Neuronal stem cell (in vitro differentiated cells): ENCODE measurements around the gene HIPK4.

ENCODE experiments used
- DNase-seq: peaks from one replicate; pipeline ENCODE4 v3.0.0-alpha.2; 2013; ENCODE audit warnings: low spot score
- H2AFZ ChIP-seq: one replicate; pipeline ENCODE4 v1.6.1; 2013; ENCODE audit warnings: mild to moderate bottlenecking, low read length, inconsistent platforms
- H2AK5ac ChIP-seq: 2 replicates; pipeline ENCODE4 v1.6.1; 2013; ENCODE audit warnings: low read depth, mild to moderate bottlenecking, inconsistent platforms, low read length, moderate library complexity, mixed read lengths
- H2BK120ac ChIP-seq: 2 replicates; pipeline ENCODE4 v1.6.1; 2013; ENCODE audit warnings: low read depth, mild to moderate bottlenecking, inconsistent platforms, low read length, moderate library complexity, mixed read lengths
- H2BK12ac ChIP-seq: one replicate; pipeline ENCODE4 v1.6.1; 2013; ENCODE audit warnings: low read length, inconsistent platforms
- H2BK15ac ChIP-seq: 2 replicates; pipeline ENCODE4 v1.6.1; 2013; ENCODE audit warnings: mild to moderate bottlenecking, low read length, inconsistent platforms, mixed read lengths
- H2BK5ac ChIP-seq: one replicate; pipeline ENCODE4 v1.6.1; 2013; ENCODE audit warnings: inconsistent platforms, mild to moderate bottlenecking, low read length, moderate library complexity
- H3K14ac ChIP-seq: one replicate; pipeline ENCODE4 v1.6.1; 2013; ENCODE audit warnings: low read length, inconsistent platforms
- H3K18ac ChIP-seq: 2 replicates; pipeline ENCODE4 v1.6.1; 2013; ENCODE audit warnings: low read length, inconsistent platforms
- H3K23ac ChIP-seq: 2 replicates; pipeline ENCODE4 v1.6.1; 2013; ENCODE audit warnings: low read depth, mild to moderate bottlenecking, mixed read lengths, low read length, inconsistent platforms; ENCODE audit not compliant: poor library complexity
- H3K27ac ChIP-seq: replicated peaks from 3 replicates; pipeline ENCODE4 v1.5.1; 2013; ENCODE audit warnings: low read length, inconsistent platforms
- H3K27me3 ChIP-seq, 3 experiments: 2 replicates each; pipeline ENCODE4 v1.6.1; 2013; ENCODE audit warnings: low read length in 3 of 3, mild to moderate bottlenecking in 2 of 3, inconsistent platforms in 1 of 3, low read depth in 1 of 3, mixed read lengths in 1 of 3, moderate library complexity in 1 of 3; ENCODE audit not compliant: control insufficient read depth in 3 of 3, insufficient read depth in 3 of 3
- H3K36me3 ChIP-seq, 2 donors: replicated peaks in 1 of 2; 2 replicates each; pipeline ENCODE4 v1.6.1; 2013; ENCODE audit warnings: low read length in 2 of 2; ENCODE audit not compliant: control insufficient read depth in 2 of 2, insufficient read depth in 2 of 2
- H3K4ac ChIP-seq: 2 replicates; pipeline ENCODE4 v1.6.1; 2013; ENCODE audit warnings: inconsistent platforms, mild to moderate bottlenecking, low read length, moderate library complexity
- H3K4me1 ChIP-seq, 2 donors: 1 replicate in 1 of 2; 2 replicates in 1 of 2; pipeline ENCODE4 v1.6.1; 2013; ENCODE audit warnings: low read length in 2 of 2, low read depth in 1 of 2; ENCODE audit not compliant: control insufficient read depth in 2 of 2, insufficient read depth in 1 of 2
- H3K4me2 ChIP-seq: one replicate; pipeline ENCODE4 v1.6.1; 2013; ENCODE audit warnings: mild to moderate bottlenecking, low read length, inconsistent platforms; ENCODE audit not compliant: insufficient read depth, poor library complexity, severe bottlenecking
- H3K4me3 ChIP-seq, 2 donors: 2 replicates each; pipeline ENCODE4 v1.5.1; 2013; ENCODE audit warnings: low read length in 2 of 2, mild to moderate bottlenecking in 2 of 2, inconsistent platforms in 1 of 2, moderate library complexity in 1 of 2
- H3K79me1 ChIP-seq: one replicate; pipeline ENCODE4 v1.6.1; 2013; ENCODE audit warnings: low read depth, mild to moderate bottlenecking, inconsistent platforms, low read length, moderate library complexity
- H3K9ac ChIP-seq: one replicate; pipeline ENCODE4 v1.6.1; 2013; ENCODE audit warnings: mild to moderate bottlenecking, low read depth, low read length, inconsistent platforms; ENCODE audit not compliant: poor library complexity
- H3K9me3 ChIP-seq, 2 donors: replicated peaks in 1 of 2; 2 replicates each; pipeline versions ENCODE3 to v1.6.1; 2013; ENCODE audit warnings: low read length in 2 of 2, mild to moderate bottlenecking in 2 of 2, inconsistent platforms in 1 of 2, low read depth in 1 of 2, mixed read lengths in 1 of 2, moderate library complexity in 1 of 2; ENCODE audit not compliant: control insufficient read depth in 2 of 2, insufficient read depth in 1 of 2
- H4K8ac ChIP-seq: one replicate; pipeline ENCODE4 v1.6.1; 2013; ENCODE audit warnings: low read depth, mild to moderate bottlenecking, inconsistent platforms, low read length, moderate library complexity
- H4K91ac ChIP-seq: one replicate; pipeline ENCODE4 v1.6.1; 2013; ENCODE audit warnings: low read length, low read depth, mild to moderate bottlenecking, inconsistent platforms; ENCODE audit not compliant: poor library complexity
- WGBS, 2 donors: extraction: QIAGEN DNeasy Blood & Tissue Kit; methylation state at CpG; one replicate each; pipeline ENCODE4 v1.1.7; 2013; ENCODE audit warnings: missing lambda C conversion rate in 2 of 2, mixed read lengths in 1 of 2; ENCODE audit not compliant: insufficient read length in 2 of 2, insufficient replicate concordance in 1 of 2; ENCODE audit errors: extremely low coverage in 2 of 2; 5-methylcytosine and 5-hydroxymethylcytosine counted together

The HIPK4 gene

GRCh38 chr19:40342644-40343311 lies 47.2 kb downstream of the HIPK4 start:
- Histone ChIP-seq H2BK12ac (no peak overlapping the region), H3K9me3 (no peaks in the 10 kb centered on the region), H3K4me1 (no peaks in the 10 kb centered on the region), H3K9ac (peak overlapping the region; percentile 30), H3K18ac (no peak overlapping the region), H4K8ac (no peak overlapping the region), H2BK5ac (no peak overlapping the region), H4K91ac (no peak overlapping the region), H2BK120ac (no peak overlapping the region), H3K79me1 (peaks cover 2% of the 10 kb centered on the region), H2AFZ (no peak overlapping the region), H2BK15ac (no peak overlapping the region), H3K4me3 (no peak overlapping the region), H3K23ac (no peak overlapping the region), H3K14ac (no peak overlapping the region), H3K4me2 (no peak overlapping the region), H3K36me3 (peaks cover 0 to 36% of the 10 kb centered on the region in 2 donors), H3K4ac (no peak overlapping the region), H2AK5ac (no peak overlapping the region), H3K27me3 (no peaks in the 10 kb centered on the region), H3K27ac (no peak overlapping the region)
- no peak for DNase-seq
- no CpG with 5 or more reads among the region's 11 CpGs for WGBS, 2 donors

GRCh38 chr19:40341601-40342482 lies 48.1 kb downstream of the HIPK4 start:
- Histone ChIP-seq H3K27me3 (peaks cover 0 to 2% (median 0%) of the 10 kb centered on the region in 3 experiments), H3K4me1 (no peaks in the 10 kb centered on the region), H2BK120ac (no peak overlapping the region), H3K36me3 (peaks cover 0 to 36% of the 10 kb centered on the region in 2 donors), H3K79me1 (peaks cover 5% of the 10 kb centered on the region), H3K18ac (no peak overlapping the region), H3K4me2 (no peak overlapping the region), H4K8ac (no peak overlapping the region), H4K91ac (no peak overlapping the region), H2BK12ac (no peak overlapping the region), H3K4me3 (no peak overlapping the region), H3K14ac (no peak overlapping the region), H3K9ac (peak overlapping the region; percentile 18), H3K27ac (no peak overlapping the region), H3K23ac (peak overlapping the region; percentile 27), H3K9me3 (no peaks in the 10 kb centered on the region), H2AK5ac (no peak overlapping the region), H2BK15ac (no peak overlapping the region), H2AFZ (no peak overlapping the region), H2BK5ac (no peak overlapping the region), H3K4ac (no peak overlapping the region)
- no peak for DNase-seq
- no CpG with 5 or more reads among the region's 9 CpGs for WGBS, 2 donors

- Histone ChIP-seq H3K79me1 (peaks cover 5% of the 10 kb centered on the region), H2BK12ac (no peak overlapping the region), H2BK5ac (no peak overlapping the region), H3K36me3 (peaks cover 6 to 50% of the 10 kb centered on the region in 2 donors), H2BK120ac (no peak overlapping the region), H4K91ac (no peak overlapping the region), H2AFZ (no peak overlapping the region), H3K18ac (no peak overlapping the region), H3K9ac (no peak overlapping the region), H3K14ac (no peak overlapping the region), H3K4me1 (no peaks in the 10 kb centered on the region), H3K27ac (no peak overlapping the region), H3K4me3 (no peak overlapping the region), H3K23ac (no peak overlapping the region), H3K4me2 (no peak overlapping the region), H3K4ac (no peak overlapping the region), H2BK15ac (no peak overlapping the region), H4K8ac (no peak overlapping the region), H2AK5ac (no peak overlapping the region), H3K9me3 (no peaks in the 10 kb centered on the region), H3K27me3 (peaks cover 0 to 2% (median 0%) of the 10 kb centered on the region in 3 experiments)
- no CpG with 5 or more reads among the region's 4 CpGs for WGBS, 2 donors
- DNase-seq, result no peak
Measured at GRCh38 chr19:40339018-40339728, 50.8 kb downstream of the HIPK4 start.
